ENCODE results near the gene AACS. TPM values are rescaled to one million over a fixed set of nuclear protein-coding genes. Genes with fewer than 3 reads are reported as not detected.

The AACS gene
- total and polyA plus RNA-seq, 9 donors: 7.5 to 37.8 (median 14.2) TPM

DNA sequence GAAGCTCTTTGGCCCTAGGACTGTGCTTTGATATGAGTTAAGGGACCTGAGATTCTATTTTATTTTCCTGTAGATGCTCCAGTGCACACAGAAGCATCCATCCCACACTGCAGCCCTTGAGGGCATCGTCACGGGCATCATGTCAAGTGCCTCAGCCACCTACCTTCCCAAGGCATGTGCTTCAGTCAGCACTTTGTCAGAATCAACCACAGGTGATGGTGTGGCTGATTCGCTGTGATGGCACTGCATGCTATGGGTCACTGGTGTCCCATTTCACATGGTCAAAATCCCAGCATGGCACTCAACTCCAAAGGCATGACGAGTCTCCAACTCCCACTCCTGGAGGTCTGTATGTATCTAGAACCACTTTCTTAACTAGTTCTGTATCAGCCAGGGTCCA lies 100.8 kb downstream of the AACS start:
- H3K27me3 ChIP-seq: no peaks in the 10 kb centered on the region
- DNase-seq: no peak
- no peak for TF ChIP-seq POLR2A (IDR thresholded peaks at IDR 0.05)
- TF ChIP-seq EP300 (IDR thresholded peaks at IDR 0.05): no peak
- TF ChIP-seq, protein P1, sequence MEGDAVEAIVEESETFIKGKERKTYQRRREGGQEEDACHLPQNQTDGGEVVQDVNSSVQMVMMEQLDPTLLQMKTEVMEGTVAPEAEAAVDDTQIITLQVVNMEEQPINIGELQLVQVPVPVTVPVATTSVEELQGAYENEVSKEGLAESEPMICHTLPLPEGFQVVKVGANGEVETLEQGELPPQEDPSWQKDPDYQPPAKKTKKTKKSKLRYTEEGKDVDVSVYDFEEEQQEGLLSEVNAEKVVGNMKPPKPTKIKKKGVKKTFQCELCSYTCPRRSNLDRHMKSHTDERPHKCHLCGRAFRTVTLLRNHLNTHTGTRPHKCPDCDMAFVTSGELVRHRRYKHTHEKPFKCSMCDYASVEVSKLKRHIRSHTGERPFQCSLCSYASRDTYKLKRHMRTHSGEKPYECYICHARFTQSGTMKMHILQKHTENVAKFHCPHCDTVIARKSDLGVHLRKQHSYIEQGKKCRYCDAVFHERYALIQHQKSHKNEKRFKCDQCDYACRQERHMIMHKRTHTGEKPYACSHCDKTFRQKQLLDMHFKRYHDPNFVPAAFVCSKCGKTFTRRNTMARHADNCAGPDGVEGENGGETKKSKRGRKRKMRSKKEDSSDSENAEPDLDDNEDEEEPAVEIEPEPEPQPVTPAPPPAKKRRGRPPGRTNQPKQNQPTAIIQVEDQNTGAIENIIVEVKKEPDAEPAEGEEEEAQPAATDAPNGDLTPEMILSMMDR (IDR thresholded peaks at IDR 0.05): no peak
- H3K4me1 ChIP-seq (ENCODE audit: insufficient read depth): no peaks in the 10 kb centered on the region
- peaks cover 0 to 3% of the 10 kb centered on the region in 2 donors for H3K9me3 ChIP-seq
- no peak overlapping the region for H3K27ac ChIP-seq
- 85 to 96% (median 87%) methylated on average over 4 of the region's 4 CpGs for WGBS, 3 donors
- H3K36me3 ChIP-seq: no peaks in the 10 kb centered on the region
- H3K4me3 ChIP-seq: no peak overlapping the region
- intact Hi-C loops (cut with DNase I): no loop called here

DNA sequence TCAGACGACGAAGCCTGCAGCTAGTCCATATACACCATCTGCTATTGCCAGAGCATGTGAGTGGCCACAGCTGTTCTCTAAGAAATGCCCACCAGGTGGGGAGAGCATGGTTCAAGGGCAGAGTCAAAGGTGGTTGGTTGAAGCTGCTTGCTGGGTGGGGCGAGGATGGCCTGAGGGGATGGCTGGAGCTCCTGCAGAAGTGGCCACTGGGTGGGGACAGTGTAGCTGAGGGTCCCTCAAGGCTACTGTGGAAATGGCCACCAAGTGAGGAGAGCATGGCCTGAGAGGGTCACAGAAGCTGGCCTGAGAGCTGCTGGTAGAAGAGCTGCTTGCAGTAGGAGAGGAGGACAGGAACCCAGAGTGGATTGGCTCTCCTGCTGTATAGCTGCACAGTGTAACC lies 102.4 kb downstream of the AACS start:
- TF ChIP-seq, protein P1 (IDR thresholded peaks at IDR 0.05): no peak
- TF ChIP-seq POLR2A (IDR thresholded peaks at IDR 0.05) (no peak), EP300 (IDR thresholded peaks at IDR 0.05) (no peak)
- intact Hi-C loops (cut with DNase I): no loop called here
- peaks cover 0 to 3% of the 10 kb centered on the region in 2 donors for H3K9me3 ChIP-seq
- H3K27ac ChIP-seq: no peak overlapping the region
- H3K4me1 ChIP-seq (ENCODE audit: insufficient read depth): no peaks in the 10 kb centered on the region
- H3K36me3 ChIP-seq: no peaks in the 10 kb centered on the region
- no peak overlapping the region for H3K4me3 ChIP-seq
- no peak for DNase-seq
- H3K27me3 ChIP-seq: no peaks in the 10 kb centered on the region
- WGBS, 3 donors: 60 to 67% (median 64%) methylated on average over 3 of the region's 3 CpGs

DNA sequence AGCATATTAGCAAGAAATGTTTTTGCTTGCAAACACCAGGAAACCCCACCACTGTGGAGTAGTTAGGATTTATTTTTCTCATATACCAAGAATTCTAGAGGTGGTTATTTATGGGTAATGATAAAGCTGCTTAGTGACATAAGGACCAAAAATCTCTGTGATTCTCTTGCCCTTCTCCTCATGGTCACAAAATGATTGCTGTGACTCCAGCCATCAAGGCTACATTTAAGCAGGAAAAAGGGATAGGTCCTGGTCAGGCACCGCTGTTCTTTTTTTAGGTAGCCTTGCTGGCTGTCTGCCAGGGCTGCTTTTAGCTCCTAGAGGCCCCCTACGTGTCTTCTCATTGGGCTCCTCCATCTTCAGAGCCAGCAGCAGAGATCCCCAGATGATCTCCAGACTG lies 104.2 kb downstream of the AACS start:
- Histone ChIP-seq H3K36me3 (no peaks in the 10 kb centered on the region), H3K4me1 (ENCODE audit: insufficient read depth) (no peaks in the 10 kb centered on the region), H3K4me3 (no peak overlapping the region), H3K27ac (no peak overlapping the region), H3K27me3 (no peaks in the 10 kb centered on the region), H3K9me3 (peaks cover 0 to 3% of the 10 kb centered on the region in 2 donors)
- TF ChIP-seq EP300 (IDR thresholded peaks at IDR 0.05) (no peak), POLR2A (IDR thresholded peaks at IDR 0.05) (no peak)
- TF ChIP-seq, protein P1 (IDR thresholded peaks at IDR 0.05): no peak
- intact Hi-C loops (cut with DNase I): no loop called here
- WGBS, 3 donors: 30 to 53% (median 45%) methylated on average over 2 of the region's 2 CpGs
- no peak for DNase-seq

DNA sequence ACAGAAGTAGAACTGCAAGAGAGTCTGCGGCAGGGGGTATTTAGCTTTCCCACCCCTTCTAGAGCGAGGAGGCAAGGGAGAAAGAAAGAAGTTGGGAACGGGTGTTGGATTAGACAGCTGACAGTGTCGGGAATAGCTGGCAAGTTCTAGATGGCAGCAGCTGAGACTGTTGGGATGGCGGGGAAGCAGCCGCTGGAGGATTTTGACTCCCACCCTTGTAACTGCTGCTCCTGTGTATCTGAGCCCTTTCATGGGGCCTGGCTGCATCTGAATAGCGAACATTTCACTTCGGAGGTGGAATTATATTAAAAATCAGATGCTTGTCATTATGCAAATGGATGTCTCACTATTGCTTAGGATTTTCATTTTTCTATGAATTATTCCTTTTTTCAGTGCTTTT lies 104.6 kb downstream of the AACS start:
- TF ChIP-seq, protein P1 (IDR thresholded peaks at IDR 0.05): no peak
- TF ChIP-seq EP300 (IDR thresholded peaks at IDR 0.05): no peak
- TF ChIP-seq POLR2A (IDR thresholded peaks at IDR 0.05): no peak
- no peak overlapping the region for H3K27ac ChIP-seq
- no peaks in the 10 kb centered on the region for H3K27me3 ChIP-seq
- intact Hi-C loops (cut with DNase I): loop anchor here in 1 of 4 donors (10.0 kb wide), 1 partner anchor 1705 kb away; no protein-coding TSS in a partner anchor
- peaks cover 0 to 3% of the 10 kb centered on the region in 2 donors for H3K9me3 ChIP-seq
- no peaks in the 10 kb centered on the region for H3K36me3 ChIP-seq
- H3K4me1 ChIP-seq (ENCODE audit: insufficient read depth): no peaks in the 10 kb centered on the region
- no peak for DNase-seq
- H3K4me3 ChIP-seq: no peak overlapping the region
- WGBS, 3 donors: 69 to 80% (median 78%) methylated on average over 8 of the region's 8 CpGs
